Retinal pigment epithelial cell (primary cell): ENCODE results near the gene RSAD1.

Experiments used
- DNase-seq: peaks from one replicate; pipeline ENCODE4 v3.0.0-alpha.2; 2010; ENCODE audit warnings: low read depth
- H3K4me3 ChIP-seq: 2 replicates; pipeline ENCODE4 v1.5.1; 2011; ENCODE audit warnings: mild to moderate bottlenecking, low read length, control low read depth, moderate library complexity
- TF ChIP-seq, protein P1 (sequence below): conservative IDR thresholded peaks from 2 replicates; pipeline ENCODE4 v1.5.1; 2011; ENCODE audit warnings: low read depth, low read length, control low read depth, inconsistent platforms

The RSAD1 gene

DNA sequence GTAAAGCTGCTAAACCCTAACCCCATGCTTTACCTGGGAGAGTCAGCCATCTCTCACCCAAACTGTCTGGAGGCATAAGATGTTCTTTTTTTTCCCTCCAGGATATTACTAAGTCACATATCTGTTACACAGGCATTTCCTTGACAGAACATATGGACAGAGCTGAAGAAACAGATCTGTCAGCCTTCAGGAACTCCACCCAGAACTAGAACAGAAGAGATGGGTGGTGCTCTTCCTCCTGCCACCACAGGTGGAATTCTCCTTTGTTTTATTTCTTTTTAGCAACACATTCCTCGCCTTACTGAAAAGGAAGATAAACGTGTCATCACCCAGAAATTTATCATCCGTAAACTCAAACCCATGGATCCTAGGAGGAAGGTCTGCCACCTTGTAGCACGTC is 38.4 kb downstream of the RSAD1 start:
- TF ChIP-seq, protein P1, sequence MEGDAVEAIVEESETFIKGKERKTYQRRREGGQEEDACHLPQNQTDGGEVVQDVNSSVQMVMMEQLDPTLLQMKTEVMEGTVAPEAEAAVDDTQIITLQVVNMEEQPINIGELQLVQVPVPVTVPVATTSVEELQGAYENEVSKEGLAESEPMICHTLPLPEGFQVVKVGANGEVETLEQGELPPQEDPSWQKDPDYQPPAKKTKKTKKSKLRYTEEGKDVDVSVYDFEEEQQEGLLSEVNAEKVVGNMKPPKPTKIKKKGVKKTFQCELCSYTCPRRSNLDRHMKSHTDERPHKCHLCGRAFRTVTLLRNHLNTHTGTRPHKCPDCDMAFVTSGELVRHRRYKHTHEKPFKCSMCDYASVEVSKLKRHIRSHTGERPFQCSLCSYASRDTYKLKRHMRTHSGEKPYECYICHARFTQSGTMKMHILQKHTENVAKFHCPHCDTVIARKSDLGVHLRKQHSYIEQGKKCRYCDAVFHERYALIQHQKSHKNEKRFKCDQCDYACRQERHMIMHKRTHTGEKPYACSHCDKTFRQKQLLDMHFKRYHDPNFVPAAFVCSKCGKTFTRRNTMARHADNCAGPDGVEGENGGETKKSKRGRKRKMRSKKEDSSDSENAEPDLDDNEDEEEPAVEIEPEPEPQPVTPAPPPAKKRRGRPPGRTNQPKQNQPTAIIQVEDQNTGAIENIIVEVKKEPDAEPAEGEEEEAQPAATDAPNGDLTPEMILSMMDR, result no peak
- DNase-seq, result no peak
- no peak overlapping the region for H3K4me3 ChIP-seq

DNA sequence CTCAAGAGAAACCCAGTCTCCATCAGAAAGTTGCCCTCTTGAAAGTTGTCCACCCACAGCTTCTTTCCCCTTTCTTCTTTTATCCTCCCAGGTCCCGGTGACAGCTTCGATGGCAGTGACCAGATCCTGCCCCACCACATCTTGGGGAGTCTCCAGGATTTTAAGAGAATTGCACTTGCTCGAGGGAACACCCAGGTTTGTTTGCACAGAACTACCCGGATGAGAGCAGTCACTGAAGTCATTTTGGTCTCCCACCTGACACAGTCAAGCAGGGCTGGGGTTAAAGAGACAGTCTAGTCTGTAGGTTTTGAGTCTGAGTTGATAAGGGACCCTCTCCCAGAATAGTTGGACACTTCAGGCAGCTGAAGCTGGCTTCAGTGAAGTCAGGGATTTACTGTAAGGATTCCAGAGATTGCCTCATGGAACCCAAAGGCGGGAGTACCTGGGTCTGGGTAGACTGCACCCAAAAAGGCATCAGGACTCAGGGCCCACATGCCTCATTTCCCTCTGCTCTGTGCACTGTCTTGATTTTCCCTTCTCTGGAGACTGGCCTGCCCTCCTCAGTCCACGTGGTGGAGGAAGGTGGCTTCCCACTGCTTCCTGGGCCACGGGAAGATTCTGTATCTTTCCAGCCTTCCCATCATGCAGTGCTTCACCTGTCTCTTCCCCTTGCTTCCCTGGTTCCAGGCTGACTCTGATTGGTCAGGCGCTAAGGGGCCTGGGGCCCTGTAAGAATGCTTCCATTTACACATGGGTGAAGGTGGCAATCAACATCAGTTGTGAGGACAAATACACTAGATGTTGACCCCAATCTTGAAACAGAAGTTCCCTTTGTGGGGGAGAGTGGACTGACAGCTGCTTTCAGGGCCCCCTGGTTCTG is 39.1 kb downstream of the RSAD1 start:
- TF ChIP-seq, protein P1, result no peak
- DNase-seq, result no peak
- H3K4me3 ChIP-seq, result no peak overlapping the region

DNA sequence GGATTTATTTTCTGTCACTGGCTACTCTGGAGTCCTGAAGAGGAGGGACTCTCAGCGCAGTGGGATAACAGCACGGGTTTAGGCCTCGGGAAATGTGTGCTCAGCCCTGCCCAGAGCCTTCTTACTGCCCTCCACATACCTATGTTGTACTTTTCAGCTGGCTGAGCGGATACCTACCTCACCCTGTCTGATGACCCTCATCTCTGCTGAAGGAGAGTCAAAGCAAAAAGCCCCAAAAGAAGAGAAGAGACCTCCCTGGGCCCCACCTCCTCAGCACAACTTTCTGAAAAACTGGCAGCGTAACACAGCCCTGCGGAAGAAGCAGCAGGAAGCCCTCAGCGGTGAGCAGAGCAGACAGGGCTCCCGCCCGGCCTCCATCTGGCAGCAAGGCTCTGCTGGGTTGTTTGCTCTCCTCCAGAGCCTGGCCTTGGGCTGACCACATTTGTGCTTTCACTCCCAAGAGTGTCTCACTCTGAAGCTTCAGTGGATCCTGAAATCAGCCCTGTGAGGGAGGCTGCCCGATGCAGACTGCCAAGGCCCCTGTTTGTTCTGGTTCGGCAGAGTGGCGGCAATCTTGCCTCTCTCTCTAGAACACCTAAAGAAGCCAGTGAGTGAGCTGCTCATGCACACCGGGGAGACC is 39.8 kb downstream of the RSAD1 start:
- H3K4me3 ChIP-seq, result no peak overlapping the region
- TF ChIP-seq, protein P1, result no peak
- no peak for DNase-seq

DNA sequence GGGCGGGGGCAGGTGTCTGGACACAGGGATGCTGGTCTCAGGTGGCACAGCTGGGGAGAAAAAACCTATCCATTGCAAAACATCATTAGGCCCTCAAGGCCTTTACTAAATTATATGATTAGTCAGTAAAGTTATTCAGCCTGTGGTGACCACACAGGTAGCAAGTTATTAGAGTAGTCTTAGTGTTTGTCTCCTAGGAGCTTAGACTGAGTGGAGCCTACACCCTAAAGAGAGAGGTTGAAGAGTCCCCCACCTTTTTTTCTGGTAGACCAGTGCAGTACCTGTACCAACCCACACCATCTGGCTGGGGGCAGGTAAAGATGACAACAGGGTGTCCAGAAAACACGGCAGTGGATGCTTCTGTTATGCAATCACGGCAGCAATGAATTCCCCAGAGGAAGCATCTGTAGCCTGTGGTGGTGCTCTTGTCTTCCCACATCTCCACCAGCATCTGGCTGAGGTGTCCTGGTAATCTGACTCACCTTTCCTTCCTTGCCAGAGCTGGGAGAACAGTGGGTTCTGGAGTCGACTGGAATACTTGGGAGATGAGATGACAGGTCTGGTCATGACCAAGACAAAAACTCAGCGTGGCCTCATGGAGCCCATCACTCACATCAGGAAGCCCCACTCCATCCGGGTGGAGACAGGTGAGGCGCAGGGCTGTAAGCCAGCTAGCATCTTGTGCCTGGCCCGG is 40.6 kb downstream of the RSAD1 start:
- TF ChIP-seq, protein P1, result no peak
- H3K4me3 ChIP-seq, result no peak overlapping the region
- DNase-seq, result no peak

DNA sequence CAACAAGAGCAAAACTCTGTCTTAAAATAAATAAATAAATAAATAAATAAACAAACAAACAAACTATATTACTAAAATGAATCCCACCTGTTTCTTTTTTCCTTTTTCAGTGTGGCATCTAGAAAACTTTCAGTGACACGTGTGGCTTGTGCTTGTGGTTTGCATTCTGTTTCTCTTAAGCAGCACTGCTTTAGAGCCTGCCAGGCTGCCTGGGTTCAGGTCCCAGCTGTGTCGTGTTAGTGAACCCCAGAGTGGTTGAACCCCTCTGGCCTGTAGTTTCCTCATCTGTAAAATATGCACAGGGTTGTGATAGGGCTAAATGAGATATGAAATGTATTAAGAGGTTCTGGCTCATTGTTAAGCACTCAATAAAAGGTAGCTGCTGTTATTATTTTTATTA is 41.8 kb downstream of the RSAD1 start:
- TF ChIP-seq, protein P1, result no peak

DNA sequence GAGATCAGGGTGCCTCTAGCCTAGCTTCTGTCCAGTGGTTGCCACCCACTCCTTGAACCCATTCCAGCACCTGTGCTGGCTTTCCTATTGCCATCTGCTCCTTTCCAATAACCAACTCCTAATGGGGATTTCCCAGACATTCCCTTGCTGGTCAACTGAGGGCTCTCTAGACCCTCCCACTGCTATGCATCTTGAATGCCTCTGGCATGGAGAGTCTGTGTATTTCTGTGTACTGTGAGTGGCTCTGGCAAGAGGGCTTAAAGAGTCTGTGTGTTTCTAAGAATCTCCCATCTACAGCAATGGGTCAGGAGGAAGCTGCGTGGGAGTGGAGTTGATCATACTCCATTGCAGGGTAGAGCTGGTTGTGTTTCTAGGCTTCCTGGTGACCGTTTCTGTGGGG is 42.9 kb downstream of the RSAD1 start:
- no peak overlapping the region for H3K4me3 ChIP-seq
- TF ChIP-seq, protein P1, result no peak
- no peak for DNase-seq

More for the DNA sequence above, 41.8 kb downstream of the RSAD1 start:
- no peak for DNase-seq
- no peak overlapping the region for H3K4me3 ChIP-seq
